Pancreas (tissue), 10 donors: ENCODE results near the gene DNAH12. TPM values are rescaled to one million over a fixed set of nuclear protein-coding genes. Genes with fewer than 3 reads are reported as not detected.

Source experiments
- ATAC-seq, 4 donors: fragments of 200-7000 bp; cut with Tn5 transposase; one replicate each; pipeline versions ENCODE4 v1.8.0 to v1.9.1; 2020; ENCODE audit warnings: mild to moderate bottlenecking in 4 of 4, moderate library complexity in 4 of 4
- DNase-seq, 6 donors: peaks; one replicate each; pipeline ENCODE4 v3.0.0-alpha.2; 2020
- FAIRE-seq: peaks from 2 replicates; lab custom pipeline; 2012; peaks lifted over from hg19 to GRCh38; lab: Jason Lieb, UNC
- H3K27ac ChIP-seq, 4 donors: fragments of 200-600 bp; sonication (generic); 1 replicate in 3 of 4; 2 replicates in 1 of 4; pipeline versions ENCODE4 v1.5.0 to v1.8.0; 2020
- H3K27me3 ChIP-seq, 4 donors: fragments of 200-600 bp; one replicate each; pipeline ENCODE4 v1.8.0; 2021
- H3K36me3 ChIP-seq, 3 donors: fragments of 200-600 bp; sonication (generic) in 1 of 3; one replicate each; pipeline versions ENCODE4 v1.5.0 to v1.8.0; 2020 to 2021
- H3K4me1 ChIP-seq, 3 donors: fragments of 200-600 bp; one replicate each; pipeline ENCODE4 v1.8.0; 2021
- H3K4me3 ChIP-seq, 4 donors: fragments of 200-600 bp; sonication (generic) in 2 of 4; one replicate each; pipeline versions ENCODE4 v1.5.0 to v1.8.0; 2020 to 2021
- H3K9me3 ChIP-seq, 4 donors: fragments of 200-600 bp; one replicate each; pipeline ENCODE4 v1.8.0; 2021
- CTCF ChIP-seq, 4 donors: fragments of 200-600 bp; sonication (generic) in 3 of 4; IDR thresholded peaks; one replicate each; pipeline versions ENCODE4 v1.5.0 to v1.8.0; 2021; ENCODE audit warnings: antibody characterized with exemption in 4 of 4
- WGBS, 2 donors: extraction: QIAGEN DNeasy Blood & Tissue Kit; methylation state at CpG; one replicate each; pipeline ENCODE4 v1.1.7; 2013; 5-methylcytosine and 5-hydroxymethylcytosine counted together
- intact Hi-C, 3 donors: fragments of 100-400 bp; cut with DNase I; formaldehyde crosslinking; loops; one replicate each; pipeline versions ENCODE4 v1.11.1 to v1.14.2; 2022
- polyA plus RNA-seq, 2 donors: library from polyadenylated mRNA; stranded (reverse); fragments of 200-250 nt; gene quantifications; one replicate each; pipeline ENCODE4 v1.2.3, GENCODE V29; 2013
- total RNA-seq, 6 donors: library from RNA; stranded (reverse); fragmentation: NEBNext Ultra II Directional in 4 of 6; extraction: Animal tissue kit (Norgen Biotek cat#: 25700) in 4 of 6; gene quantifications; one replicate each; pipeline versions ENCODE4 v1.2.1 to v1.2.4, GENCODE V29; 2021 to 2023
- donor health status: healthy with polysubstance abuse.
- donor health status: DM: no; HTN: no; CAD: no; lungs with moderate emphysema.
- donor health status: DM: no; HTN: no; CAD: no.
- donor health status: control.
- donor health status: control.
- donor health status: Bipolar disorder and iron deficiency.
- donor health status: DM: yes; HTN: yes; CAD: no.
- donor health status: DM: no; HTN: no; CAD: no.
- donor health status: DM: no; HTN: no; CAD: no.
- donor health status: DM: yes; HTN: yes; CAD: no.

Gene DNAH12
- total and polyA plus RNA-seq, 8 donors = 0.38 to 6.1 (median 0.90) TPM

- intact Hi-C loops = no loop called here
- 62 to 64% methylated on average over 3 of the region's 3 CpGs for WGBS, 2 donors
- no peak for TF ChIP-seq CTCF (IDR thresholded peaks at IDR 0.05)
- DNase-seq (no peak), ATAC-seq (peak in 3 of 4 donors; percentile 29 to 61 (median 50)), FAIRE-seq (no peak)
- Histone ChIP-seq H3K9me3 (no peaks in the 10 kb centered on the region), H3K27ac (no peak overlapping the region), H3K4me3 (no peak overlapping the region), H3K36me3 (peaks cover 0 to 29% (median 6%) of the 10 kb centered on the region in 3 donors), H3K27me3 (no peaks in the 10 kb centered on the region), H3K4me1 (peaks cover 4 to 22% (median 14%) of the 10 kb centered on the region in 3 donors)
Observed at GRCh38 chr3:57572096-57572495, 28.0 kb upstream of the DNAH12 start.

DNA sequence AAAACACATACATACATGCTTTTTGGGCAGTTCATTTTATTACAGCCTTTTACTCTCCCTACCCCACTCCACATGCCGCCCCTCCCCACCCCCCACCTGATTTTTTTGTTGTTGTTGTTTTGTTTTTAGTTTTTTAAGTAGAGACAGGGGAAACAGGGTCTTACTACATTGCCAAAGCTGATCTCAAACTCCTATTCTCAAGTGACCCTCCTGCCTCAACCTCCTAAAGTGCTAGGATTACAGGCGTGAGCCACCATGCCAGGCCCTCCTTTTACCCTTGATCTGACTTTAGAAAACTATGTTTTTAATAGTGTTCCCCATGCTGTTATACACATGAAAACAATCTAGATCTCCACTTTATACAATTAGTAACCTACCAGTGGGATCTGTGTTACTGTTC lies 26.7 kb upstream of the DNAH12 start:
- no peaks in the 10 kb centered on the region for H3K27me3 ChIP-seq
- FAIRE-seq (no peak), DNase-seq (no peak), ATAC-seq (no peak)
- no peak overlapping the region for H3K4me3 ChIP-seq
- no peaks in the 10 kb centered on the region for H3K9me3 ChIP-seq
- intact Hi-C loops = no loop called here
- peaks cover 0 to 32% (median 6%) of the 10 kb centered on the region in 3 donors for H3K36me3 ChIP-seq
- no peak overlapping the region for H3K27ac ChIP-seq
- WGBS, 2 donors = 96 to 99% methylated on average over 2 of the region's 2 CpGs
- TF ChIP-seq CTCF (IDR thresholded peaks at IDR 0.05) = no peak
- peaks cover 0 to 10% (median 7%) of the 10 kb centered on the region in 3 donors for H3K4me1 ChIP-seq

DNA sequence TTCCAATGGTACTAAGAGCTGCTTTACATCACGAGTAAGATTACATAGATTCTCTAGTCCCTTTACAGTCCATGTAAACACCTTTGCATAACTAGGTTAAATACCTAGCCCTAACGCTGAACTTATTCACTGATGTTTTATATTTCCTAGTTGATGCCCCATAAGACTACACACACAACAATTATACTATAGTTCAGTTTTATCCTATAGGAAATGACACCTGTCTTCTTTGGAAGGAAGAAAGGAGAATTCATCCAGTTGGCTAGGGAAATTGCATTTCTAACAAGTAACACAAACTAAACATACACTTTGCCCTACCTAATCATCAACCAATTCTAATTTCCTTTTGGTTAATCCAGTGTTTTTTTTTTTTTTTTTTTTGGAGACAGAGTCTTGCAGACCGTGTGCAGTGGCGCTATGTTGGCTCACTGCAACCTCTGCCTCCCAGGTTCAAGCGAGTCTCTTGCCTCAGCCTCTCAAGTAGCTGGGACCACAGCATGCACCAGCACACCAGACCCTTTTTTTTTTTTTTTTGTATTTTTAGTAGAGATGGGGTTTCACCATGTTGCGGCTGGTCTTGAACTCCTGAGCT lies 25.8 kb upstream of the DNAH12 start:
- no peak for TF ChIP-seq CTCF (IDR thresholded peaks at IDR 0.05)

GRCh38 chr3:57559526-57559925 lies 15.4 kb upstream of the DNAH12 start:
- FAIRE-seq = no peak
- TF ChIP-seq CTCF (IDR thresholded peaks at IDR 0.05) = no peak

More for the DNA sequence above, 25.8 kb upstream of the DNAH12 start:
- 74 to 86% methylated on average over 5 to 6 of the region's 6 CpGs for WGBS, 2 donors
- ATAC-seq = no peak
- no peak overlapping the region for H3K27ac ChIP-seq
- H3K4me1 ChIP-seq = peaks cover 0 to 9% (median 7%) of the 10 kb centered on the region in 3 donors
- intact Hi-C loops = no loop called here
- FAIRE-seq = no peak
- DNase-seq = no peak
- H3K36me3 ChIP-seq = peaks cover 0 to 32% (median 6%) of the 10 kb centered on the region in 3 donors
- H3K4me3 ChIP-seq = no peak overlapping the region
- no peaks in the 10 kb centered on the region for H3K27me3 ChIP-seq
- H3K9me3 ChIP-seq = no peaks in the 10 kb centered on the region

DNA sequence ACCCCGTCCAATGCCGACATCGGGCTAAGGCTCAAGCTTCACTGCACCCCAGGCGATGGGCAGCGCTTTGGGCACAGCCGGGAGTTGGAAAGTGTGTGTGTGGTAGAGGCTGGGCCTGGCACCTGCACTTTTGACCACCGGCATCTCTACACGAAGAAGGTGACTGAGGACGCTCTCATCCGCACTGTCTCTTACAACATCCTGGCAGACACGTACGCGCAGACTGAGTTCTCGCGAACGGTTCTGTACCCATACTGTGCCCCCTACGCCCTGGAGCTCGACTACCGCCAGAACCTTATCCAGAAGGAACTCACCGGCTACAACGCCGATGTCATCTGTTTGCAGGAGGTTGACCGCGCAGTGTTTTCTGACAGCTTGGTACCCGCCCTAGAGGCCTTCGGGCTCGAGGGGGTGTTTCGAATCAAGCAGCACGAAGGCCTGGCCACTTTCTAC lies 13.0 kb upstream of the DNAH12 start:
- Histone ChIP-seq H3K4me3 (peak overlapping the region; percentile 51 to 94 (median 76)), H3K9me3 (no peaks in the 10 kb centered on the region), H3K36me3 (no peaks in the 10 kb centered on the region), H3K27me3 (no peaks in the 10 kb centered on the region), H3K27ac (peak overlapping the region in 3 of 4 donors; percentile 95 to 96 (median 95)), H3K4me1 (peaks cover 12 to 22% (median 20%) of the 10 kb centered on the region in 3 donors)
- FAIRE-seq = no peak
- intact Hi-C loops = no loop called here
- 1% methylated on average over 29 of the region's 29 CpGs for WGBS, 2 donors
- TF ChIP-seq CTCF (IDR thresholded peaks at IDR 0.05) = no peak
- DNase-seq = peak in 2 of 6 donors; percentile 37 to 46
- peak; percentile 4 to 13 (median 8) for ATAC-seq

More at GRCh38 chr3:57559526-57559925, 15.4 kb upstream of the DNAH12 start:
- H3K4me3 ChIP-seq = no peak overlapping the region
- DNase-seq = no peak
- no peaks in the 10 kb centered on the region for H3K9me3 ChIP-seq
- no peaks in the 10 kb centered on the region for H3K27me3 ChIP-seq
- WGBS, 2 donors = 89 to 93% methylated on average over 1 of the region's 1 CpG
- H3K4me1 ChIP-seq = peaks cover 12 to 22% (median 20%) of the 10 kb centered on the region in 3 donors
- intact Hi-C loops = no loop called here
- no peak for ATAC-seq
- H3K36me3 ChIP-seq = no peaks in the 10 kb centered on the region
- H3K27ac ChIP-seq = no peak overlapping the region
